ENCODE data around the gene MAF. TPM values are rescaled to one million over a fixed set of nuclear protein-coding genes. Genes with fewer than 3 reads are reported as not detected.

MAF gene
- total and polyA plus RNA-seq, 8 donors = 1.6 to 17.0 (median 3.0) TPM

DNA sequence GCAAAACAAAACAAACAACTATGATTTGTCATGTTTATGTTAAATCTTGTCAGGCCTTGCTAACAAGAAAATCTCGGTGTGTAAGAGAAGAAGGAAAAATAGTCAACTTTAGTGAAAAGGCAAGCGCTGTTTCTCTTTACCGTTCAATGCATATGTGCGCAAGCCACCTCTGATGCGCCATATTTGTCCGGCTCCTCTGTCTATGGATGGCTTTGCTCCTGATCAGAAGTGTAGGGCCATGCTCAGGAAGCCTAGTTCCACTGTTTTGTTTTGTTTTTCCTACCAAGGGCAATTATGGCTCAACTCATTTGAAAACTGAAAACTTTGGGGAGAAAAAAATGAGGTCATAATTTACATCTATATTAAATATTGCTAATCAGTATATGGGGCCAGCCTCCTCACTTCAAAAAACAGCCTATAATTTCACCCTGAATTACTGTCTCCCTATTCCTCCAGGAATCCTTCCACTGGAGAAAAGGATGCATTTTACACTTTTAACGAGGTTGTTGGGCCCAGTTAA is 4.5 kb downstream of the MAF start:
- intact Hi-C loops (cut with DNase I) = no loop called here
- H3K27ac ChIP-seq = peak overlapping the region in 1 of 4 donors; percentile 28
- DNase-seq (no peak), FAIRE-seq (no peak), ATAC-seq (no peak)
- TF ChIP-seq, protein P1, sequence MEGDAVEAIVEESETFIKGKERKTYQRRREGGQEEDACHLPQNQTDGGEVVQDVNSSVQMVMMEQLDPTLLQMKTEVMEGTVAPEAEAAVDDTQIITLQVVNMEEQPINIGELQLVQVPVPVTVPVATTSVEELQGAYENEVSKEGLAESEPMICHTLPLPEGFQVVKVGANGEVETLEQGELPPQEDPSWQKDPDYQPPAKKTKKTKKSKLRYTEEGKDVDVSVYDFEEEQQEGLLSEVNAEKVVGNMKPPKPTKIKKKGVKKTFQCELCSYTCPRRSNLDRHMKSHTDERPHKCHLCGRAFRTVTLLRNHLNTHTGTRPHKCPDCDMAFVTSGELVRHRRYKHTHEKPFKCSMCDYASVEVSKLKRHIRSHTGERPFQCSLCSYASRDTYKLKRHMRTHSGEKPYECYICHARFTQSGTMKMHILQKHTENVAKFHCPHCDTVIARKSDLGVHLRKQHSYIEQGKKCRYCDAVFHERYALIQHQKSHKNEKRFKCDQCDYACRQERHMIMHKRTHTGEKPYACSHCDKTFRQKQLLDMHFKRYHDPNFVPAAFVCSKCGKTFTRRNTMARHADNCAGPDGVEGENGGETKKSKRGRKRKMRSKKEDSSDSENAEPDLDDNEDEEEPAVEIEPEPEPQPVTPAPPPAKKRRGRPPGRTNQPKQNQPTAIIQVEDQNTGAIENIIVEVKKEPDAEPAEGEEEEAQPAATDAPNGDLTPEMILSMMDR (IDR thresholded peaks at IDR 0.05) = no peak
- no peaks in the 10 kb centered on the region for H3K36me3 ChIP-seq
- H3K4me3 ChIP-seq = peak overlapping the region in 1 of 4 donors; percentile 15
- no peaks in the 10 kb centered on the region for H3K27me3 ChIP-seq
- no peaks in the 10 kb centered on the region for H3K9me3 ChIP-seq
- no peaks in the 10 kb centered on the region for H3K4me1 ChIP-seq
- 77 to 79% methylated on average over 7 of the region's 7 CpGs for WGBS, 2 donors

DNA sequence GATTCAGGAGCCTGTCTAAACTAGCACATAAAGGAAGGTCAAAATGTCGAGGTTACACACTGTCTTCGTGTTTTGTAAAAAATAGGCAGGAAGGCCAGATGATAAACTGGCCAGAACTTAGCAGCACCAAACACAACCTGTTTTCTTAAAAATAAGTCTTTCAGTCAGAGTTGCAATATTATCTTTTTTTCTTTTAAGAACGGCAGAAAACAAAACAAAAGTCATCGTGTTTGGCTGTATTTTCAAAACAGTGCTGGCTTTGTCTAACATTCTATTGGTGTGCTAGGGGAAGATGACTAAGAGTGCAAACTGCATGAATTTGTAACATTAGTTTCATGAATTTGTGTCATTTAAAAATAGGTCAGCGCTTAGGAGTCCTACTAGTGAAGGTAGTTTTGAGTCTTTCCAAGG is 5.3 kb downstream of the MAF start:
- intact Hi-C loops (cut with DNase I) = no loop called here
- peak overlapping the region in 1 of 4 donors; percentile 28 for H3K27ac ChIP-seq
- FAIRE-seq (no peak), DNase-seq (no peak), ATAC-seq (no peak)
- TF ChIP-seq, protein P1 (IDR thresholded peaks at IDR 0.05) = no peak
- H3K9me3 ChIP-seq = no peaks in the 10 kb centered on the region
- no peaks in the 10 kb centered on the region for H3K36me3 ChIP-seq
- no peaks in the 10 kb centered on the region for H3K27me3 ChIP-seq
- peak overlapping the region in 1 of 4 donors; percentile 15 for H3K4me3 ChIP-seq
- 66 to 71% methylated on average over 5 of the region's 5 CpGs for WGBS, 2 donors
- H3K4me1 ChIP-seq = no peaks in the 10 kb centered on the region

DNA sequence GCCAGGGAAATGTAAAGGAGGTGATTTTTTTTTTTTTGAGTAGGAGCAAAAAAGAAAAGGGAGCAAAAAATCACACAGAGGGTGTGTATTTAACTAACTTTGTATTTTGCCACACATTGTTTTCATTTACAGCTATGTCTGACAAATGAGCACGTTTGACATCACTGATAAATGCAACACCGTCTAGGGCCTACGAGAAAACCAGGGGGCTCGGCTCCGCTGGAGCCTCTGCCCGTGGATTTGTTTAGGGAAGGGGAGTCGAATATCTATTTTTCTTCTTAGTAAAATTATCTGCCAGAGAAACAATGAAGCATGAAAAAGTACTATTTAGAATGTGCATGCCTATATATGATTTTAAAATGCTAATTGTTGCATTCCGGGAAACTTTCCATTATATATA is 6.8 kb downstream of the MAF start:
- 83 to 84% methylated on average over 8 of the region's 8 CpGs for WGBS, 2 donors
- intact Hi-C loops (cut with DNase I) = no loop called here
- no peak for ATAC-seq
- DNase-seq = no peak
- H3K4me3 ChIP-seq = no peak overlapping the region
- H3K36me3 ChIP-seq = no peaks in the 10 kb centered on the region
- no peak for FAIRE-seq
- H3K4me1 ChIP-seq = no peaks in the 10 kb centered on the region
- peaks cover 0 to 3% (median 2%) of the 10 kb centered on the region in 4 donors for H3K27me3 ChIP-seq
- no peaks in the 10 kb centered on the region for H3K9me3 ChIP-seq
- TF ChIP-seq, protein P1 (IDR thresholded peaks at IDR 0.05) = no peak
- H3K27ac ChIP-seq = no peak overlapping the region

DNA sequence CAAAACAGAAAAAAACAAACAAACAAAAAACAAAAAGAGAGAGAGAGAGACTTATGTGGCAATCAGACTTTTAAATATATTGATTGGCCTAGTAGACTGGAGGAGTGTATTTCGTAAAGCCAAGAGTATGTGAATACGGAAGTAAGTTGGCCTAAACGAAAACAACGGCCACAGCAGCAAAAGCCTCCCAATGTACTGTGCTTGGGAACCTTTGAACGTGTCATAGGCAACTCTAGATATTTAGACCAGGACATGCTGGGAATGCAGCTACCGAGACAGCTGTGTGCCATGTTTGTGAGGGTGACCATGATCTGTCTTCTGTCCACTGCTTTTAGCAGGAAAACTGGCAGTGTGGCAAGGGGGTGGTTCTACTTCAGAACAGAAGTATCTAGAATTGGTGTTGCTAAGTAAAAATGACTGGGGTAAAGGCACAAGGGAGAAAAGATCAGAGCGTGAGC is 7.4 kb downstream of the MAF start:
- FAIRE-seq (no peak), ATAC-seq (peak in 3 of 4 donors; percentile 49 to 66 (median 58)), DNase-seq (no peak)
- 79 to 83% methylated on average over 7 of the region's 7 CpGs for WGBS, 2 donors
- H3K4me3 ChIP-seq = no peak overlapping the region
- H3K27ac ChIP-seq = peak overlapping the region in 1 of 4 donors; percentile 17
- H3K9me3 ChIP-seq = no peaks in the 10 kb centered on the region
- H3K27me3 ChIP-seq = peaks cover 0 to 4% (median 2%) of the 10 kb centered on the region in 4 donors
- H3K4me1 ChIP-seq = no peaks in the 10 kb centered on the region
- H3K36me3 ChIP-seq = no peaks in the 10 kb centered on the region
- TF ChIP-seq, protein P1 (IDR thresholded peaks at IDR 0.05) = no peak
- intact Hi-C loops (cut with DNase I) = no loop called here

DNA sequence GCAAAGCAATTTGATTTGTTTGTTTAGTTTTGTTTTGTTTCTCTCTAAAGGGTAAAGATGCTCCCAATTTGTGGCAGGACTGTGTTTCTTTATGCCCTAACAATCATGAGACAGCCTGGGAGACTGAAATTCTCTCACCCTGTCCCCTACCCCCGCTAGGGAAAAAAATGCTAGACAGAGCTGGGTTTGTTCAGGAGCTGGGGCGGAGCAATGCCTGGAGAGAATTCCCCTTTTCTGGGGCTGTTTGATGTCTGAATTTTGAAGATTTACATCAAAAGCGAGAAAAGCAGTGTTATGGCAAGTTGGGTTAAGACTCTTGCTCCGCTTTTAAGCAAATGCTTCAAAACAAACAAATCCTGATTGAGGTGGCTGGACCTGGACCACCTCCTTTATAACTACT is 8.4 kb downstream of the MAF start:
- WGBS, 2 donors = 80 to 85% methylated on average over 4 of the region's 4 CpGs
- Histone ChIP-seq H3K4me1 (no peaks in the 10 kb centered on the region), H3K4me3 (no peak overlapping the region), H3K27ac (no peak overlapping the region), H3K36me3 (no peaks in the 10 kb centered on the region), H3K27me3 (peaks cover 0 to 4% (median 2%) of the 10 kb centered on the region in 4 donors), H3K9me3 (no peaks in the 10 kb centered on the region)
- ATAC-seq (no peak), DNase-seq (no peak), FAIRE-seq (no peak)
- intact Hi-C loops (cut with DNase I) = no loop called here
- TF ChIP-seq, protein P1 (IDR thresholded peaks at IDR 0.05) = no peak
